Stimulated activated naive CD8-positive, alpha-beta T cell treated with anti-CD3 and anti-CD28 coated beads, Interleukin-15, Interleukin-2, amounts not matched to agents 100 U/mL and 50 U/mL, for 24 hours (primary cell): Measurements from ENCODE around the gene CLEC16A.

Experiments
- ATAC-seq: fragments of 150-1000 bp; cut with Tn5 transposase; one replicate; pipeline ENCODE4 v1.10.0; 2021
- DNase-seq: peaks from one replicate; pipeline ENCODE4 v3.0.0; 2021

The CLEC16A gene

DNA sequence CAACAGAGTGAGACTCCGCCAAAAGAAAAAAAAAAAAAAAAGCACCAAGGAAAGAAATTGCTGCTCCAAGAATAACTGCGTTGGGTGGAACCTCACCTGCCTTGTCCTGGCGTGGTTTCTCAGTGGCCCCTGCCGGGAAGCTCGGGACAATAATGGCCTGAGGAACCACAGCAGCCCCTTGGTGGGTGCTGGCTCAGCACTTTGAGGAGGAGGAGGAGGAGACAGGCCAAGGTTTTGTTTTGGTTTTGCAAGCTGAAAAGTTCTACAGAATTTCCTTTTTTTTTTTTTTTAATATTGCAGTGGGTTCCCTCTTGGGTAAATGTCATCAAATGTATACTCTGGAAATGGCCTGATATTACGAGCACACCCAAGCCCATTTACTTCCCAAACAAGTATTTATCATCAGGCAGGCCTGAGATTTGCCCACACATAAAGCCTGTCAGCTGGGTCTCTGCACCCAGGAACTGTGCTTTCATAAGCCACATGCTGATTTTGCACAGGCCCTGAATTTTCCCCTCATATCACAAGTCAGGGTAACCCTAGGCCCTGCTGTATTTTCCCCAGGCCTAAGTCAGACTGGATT is 233.3 kb downstream of the CLEC16A start:
- no peak for DNase-seq
- no peak for ATAC-seq

DNA sequence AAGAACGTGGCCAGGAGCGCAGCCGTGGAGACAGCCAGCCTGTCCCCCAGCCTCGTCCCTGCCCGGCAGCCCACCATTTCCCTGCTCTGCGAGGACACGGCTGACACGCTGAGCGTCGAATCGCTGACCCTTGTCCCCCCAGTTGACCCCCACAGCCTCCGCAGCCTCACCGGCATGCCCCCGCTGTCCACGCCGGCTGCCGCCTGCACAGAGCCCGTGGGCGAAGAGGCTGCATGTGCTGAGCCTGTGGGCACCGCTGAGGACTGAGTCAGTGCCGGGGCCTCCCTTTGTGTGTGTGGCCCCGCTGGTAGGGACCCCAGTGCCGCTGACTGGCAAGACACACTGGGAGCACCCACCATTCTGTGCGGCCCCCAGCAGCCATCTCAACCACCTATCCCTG is 234.1 kb downstream of the CLEC16A start:
- no peak for ATAC-seq
- DNase-seq, result no peak

DNA sequence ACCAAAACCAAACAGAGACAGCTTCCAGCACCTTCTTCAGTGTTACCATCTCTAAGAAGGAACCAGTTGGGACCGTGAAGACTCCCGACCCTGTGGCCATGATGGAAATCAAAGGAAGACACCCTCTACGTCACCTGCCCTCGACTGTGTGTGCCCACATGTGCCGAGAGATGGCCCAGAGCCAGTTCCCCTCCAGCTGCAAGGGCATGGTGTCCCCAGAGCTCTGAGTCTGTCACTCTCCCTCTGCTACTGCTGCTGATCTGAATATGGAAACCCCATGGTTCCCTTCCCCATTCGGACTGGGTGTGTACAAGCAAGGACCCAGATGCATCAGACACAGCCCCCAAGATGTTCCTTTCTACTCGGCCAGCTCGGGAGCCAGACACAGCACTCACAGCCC is 235.2 kb downstream of the CLEC16A start:
- DNase-seq, result no peak
- no peak for ATAC-seq

DNA sequence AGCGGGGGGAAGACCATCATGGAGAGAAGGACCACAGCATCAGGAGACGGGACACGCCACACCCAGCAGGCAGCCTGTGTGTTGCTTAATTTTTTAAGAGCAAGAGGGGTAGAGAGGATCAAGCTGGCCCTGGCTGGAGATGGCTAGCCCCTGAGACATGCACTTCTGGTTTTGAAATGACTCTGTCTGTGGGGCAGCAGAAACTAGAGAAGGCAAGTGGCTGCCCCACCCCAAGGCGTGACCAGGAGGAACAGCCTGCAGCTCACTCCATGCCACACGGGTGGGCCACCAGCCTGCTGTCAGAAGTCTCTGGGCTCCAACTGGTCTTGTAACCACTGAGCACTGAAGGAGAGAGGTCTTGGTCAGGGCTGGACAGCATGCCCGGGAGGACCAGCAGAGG is 236.1 kb downstream of the CLEC16A start:
- ATAC-seq (no peak), DNase-seq (no peak)

DNA sequence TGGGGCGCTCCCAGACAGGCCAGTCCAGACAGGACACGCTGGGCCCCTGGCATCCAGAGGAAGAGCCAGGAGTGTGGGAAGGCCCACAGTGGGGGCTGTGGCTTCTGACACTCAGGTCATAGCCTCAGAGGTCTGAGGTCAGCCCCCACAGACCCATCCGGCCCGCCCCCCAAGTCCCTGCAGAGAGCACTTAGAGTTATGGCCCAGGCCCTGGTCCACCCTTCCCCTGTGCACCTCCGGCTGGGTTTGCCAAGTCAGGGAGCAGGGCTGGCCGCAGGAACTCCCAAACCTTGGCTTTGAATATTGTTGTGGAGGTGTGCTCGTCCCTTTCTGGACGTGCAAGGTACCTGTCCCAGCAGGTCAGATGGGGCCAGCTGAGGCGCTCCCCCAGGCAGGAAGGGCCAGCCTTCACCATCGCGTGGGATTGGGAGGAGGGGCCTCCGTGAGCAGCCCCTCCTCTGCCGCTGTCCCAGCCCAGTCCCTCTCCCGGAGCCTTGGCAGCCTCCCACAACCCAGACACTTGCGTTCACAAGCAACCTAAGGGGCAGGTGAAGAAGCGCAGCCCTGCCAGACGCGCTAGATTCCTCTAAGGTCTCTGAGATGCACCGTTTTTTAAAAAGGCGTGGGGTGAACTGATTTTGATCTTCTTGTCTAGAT is 237.0 kb downstream of the CLEC16A start:
- ATAC-seq (no peak), DNase-seq (no peak)

DNA sequence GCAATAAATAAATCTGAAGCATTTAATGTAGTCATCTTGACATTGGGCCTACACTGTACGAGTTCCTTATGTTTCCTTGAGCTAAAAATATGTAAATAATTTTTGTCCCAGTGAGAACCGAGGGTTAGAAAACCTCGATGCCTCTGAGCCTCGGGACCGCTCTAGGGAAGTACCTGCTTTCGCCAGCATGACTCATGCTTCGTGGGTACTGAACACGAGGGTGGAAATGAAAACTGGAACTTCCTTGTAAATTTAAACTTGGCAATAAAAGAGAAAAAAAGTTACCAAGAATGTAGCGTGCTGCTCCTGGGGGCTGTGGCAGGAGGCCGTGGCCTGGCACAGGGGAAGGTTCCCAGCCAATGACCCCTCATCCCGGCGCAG is 237.5 kb downstream of the CLEC16A start:
- DNase-seq, result peak; percentile 56
- ATAC-seq, result peak; percentile 35

DNA sequence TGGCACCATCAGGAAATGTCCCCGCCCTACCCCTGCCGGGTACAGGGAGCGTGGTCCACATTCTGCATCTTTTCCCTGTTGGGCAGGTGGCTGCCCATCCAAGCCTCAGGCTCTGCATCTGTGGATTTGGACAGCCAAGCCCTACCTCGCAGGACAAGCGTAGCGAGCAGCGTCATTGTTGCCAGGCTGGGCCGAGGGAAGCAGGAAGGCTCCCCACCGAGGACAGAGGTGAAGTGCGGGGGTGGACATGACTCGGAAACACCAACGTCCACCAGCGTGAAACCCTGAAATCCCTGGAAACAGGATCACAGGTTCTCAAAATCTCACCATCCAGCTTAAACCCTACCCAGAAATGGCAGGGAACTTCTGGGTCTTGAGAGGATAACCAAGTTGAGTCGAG is 238.0 kb downstream of the CLEC16A start:
- ATAC-seq (no peak), DNase-seq (no peak)

DNA sequence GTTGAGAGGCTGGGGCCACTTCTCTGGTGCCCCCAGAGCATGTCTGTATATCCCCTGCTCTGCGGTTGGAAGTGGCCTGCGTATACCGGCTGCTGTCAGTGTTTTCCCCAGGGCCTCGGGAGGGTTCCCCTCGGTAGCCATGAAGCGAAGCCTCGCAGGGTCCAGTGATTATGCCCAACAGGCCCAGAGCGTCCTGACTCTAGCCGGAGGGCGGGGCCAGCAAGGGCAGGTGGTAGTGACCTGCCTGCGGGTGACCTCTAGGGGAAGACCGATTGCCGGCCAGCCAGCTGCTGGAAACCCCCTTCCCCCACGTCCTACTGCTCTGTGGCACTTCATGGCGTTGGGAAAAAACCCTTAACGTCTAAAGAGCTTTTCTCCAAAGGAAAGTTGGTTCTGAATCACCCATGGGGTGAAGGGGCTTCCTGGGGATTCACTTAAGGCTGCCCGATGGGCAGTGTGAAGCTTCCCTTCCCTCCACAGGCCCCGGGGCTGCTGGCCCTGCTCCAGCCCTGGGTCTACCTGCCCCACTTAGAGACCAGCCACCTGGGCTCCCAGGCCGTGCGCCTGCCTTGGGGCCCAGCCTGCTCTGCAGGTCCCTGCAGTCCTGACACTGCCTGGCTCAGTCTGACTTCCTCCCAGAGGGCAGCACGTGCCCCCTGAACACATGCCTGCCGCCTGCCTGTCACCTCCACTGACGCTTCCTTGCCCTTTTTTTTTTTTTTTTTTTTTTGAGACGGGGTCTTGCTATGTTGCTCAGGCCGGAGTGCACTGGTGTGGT is 238.9 kb downstream of the CLEC16A start:
- DNase-seq (no peak), ATAC-seq (peak; percentile 44)

DNA sequence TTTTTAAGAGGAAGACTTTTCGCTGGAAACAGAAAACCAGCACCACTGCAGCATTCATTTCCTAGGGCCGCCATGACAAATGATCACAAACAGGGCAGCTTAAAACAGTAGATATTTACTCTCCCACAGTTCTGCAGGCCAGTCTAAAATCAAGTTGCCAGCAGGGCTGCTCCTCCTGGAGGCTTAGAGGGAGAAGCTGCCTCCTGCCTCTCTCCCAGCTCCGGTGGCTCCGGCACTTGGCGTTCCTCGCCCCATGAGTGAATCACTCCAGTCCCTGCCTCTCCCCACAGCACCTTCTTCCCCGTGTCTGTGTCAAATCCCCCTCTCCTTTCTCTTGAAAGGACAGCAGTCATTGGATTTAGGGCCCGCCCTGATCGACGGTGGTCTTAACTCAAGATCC is 239.6 kb downstream of the CLEC16A start:
- ATAC-seq, result no peak
- DNase-seq, result no peak

DNA sequence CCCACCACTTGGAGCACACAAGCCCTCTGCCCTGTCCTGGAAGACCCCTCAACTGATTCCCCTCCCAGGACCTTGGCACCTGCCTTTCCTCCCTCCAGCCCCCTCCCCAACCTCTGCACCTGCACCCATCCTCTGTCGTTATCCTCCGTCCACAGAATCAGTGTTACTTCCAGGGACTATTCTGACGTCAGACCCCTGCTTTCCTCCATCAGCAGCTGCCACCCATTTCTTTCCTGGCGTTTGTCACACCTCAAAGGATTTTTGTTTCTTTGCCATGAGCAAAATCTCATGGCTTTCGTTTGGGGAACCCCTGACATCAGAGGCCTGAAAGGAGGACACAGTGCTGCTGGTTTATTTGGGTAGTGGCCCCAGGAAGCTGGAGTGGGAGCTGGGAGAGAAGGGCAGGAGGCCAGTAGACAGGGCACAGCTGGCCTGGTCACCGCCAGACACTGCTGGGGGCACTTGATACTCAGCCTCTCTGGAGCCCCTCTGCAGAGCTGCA is 243.2 kb downstream of the CLEC16A start:
- ATAC-seq, result no peak
- DNase-seq, result no peak

DNA sequence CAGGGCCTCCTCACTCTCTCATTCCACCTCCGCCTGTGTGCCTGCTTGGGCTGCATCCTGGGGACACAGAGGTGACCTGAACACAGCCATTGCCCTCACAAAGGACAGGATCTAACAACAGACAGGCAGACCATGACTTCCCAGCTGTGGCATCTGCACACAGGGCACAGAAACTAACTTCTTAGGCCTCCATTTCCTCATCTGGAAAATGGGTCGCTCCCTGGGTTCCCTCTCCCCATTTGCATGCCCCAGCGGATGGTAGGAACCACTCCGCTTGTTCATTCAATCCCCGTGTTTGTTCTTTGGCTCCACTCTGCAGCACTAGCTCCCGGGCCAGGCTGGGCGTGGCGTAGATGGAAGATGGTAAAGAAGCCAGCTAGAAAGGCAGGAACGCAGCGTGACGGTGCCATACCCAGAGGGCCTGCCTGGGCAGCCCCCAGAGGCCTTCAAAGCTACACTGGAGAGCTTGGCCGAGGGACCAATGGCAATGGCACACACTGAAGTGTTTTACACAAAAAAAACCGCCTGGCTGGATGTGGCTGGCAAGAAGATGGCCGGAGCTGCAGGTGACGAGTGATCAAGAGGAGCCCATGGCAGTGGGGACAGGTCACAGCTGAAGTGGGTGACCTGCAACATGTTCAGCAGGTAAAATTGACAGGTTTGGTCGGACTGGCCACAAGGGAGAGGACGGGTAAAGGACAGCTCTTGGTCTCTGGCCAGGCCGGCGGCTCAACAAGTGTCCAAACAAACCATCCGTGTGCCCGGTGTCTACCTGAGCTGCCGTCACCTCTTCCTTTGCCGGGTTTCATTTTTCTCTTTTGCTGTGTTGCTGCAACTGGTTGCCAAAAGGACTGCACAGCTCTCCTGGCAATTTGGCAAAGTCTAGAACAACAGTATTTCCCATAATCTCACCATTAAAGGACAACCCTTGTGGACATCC is 244.7 kb downstream of the CLEC16A start:
- DNase-seq (no peak), ATAC-seq (no peak)

DNA sequence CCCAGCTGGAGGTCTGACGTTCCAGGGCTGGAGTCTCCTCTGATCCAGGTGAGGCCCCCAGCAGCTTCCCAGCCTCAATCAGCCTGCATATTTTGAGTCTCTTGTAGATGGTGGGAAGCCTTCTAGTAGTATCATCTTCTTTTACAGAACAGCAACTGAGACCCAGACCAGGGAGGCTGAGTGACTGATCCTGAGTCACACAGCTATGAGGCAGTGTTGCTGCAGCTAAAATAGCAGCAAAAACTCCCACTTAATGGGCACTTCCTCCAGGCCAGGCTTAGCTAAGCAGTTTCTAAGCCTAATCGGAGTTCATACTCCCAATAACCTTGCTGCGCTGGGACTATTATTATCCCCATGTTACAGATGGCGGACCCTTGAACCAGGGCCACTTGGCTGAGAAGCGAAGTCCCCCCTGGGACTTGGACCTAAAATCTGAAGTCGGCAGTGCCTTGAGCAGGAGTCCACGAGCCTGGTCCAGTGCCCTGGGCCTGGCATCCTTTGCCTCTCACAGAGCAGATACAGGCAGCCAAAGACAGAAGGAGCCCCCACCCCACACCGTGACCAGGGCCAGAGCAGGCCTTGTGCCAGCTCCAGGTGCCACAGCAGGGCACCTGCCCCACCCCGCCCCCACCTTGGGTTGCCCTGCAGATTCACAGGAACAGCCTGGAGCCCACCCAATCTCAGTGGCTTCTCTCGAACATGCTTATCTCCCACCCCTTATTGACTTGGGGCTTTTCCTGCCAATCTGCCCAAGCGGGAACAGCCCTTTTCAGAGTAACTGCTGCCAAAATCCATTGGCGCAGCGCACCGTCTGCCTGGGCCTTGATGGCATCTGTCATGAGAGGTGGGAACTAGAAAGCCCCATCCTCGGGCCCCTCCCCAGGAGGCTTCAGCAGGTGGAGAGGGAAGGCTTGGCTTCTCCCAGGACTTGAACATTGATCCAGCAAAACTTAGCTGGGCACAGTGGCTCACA is 246.5 kb downstream of the CLEC16A start:
- ATAC-seq (peak; percentile 78), DNase-seq (no peak)

DNA sequence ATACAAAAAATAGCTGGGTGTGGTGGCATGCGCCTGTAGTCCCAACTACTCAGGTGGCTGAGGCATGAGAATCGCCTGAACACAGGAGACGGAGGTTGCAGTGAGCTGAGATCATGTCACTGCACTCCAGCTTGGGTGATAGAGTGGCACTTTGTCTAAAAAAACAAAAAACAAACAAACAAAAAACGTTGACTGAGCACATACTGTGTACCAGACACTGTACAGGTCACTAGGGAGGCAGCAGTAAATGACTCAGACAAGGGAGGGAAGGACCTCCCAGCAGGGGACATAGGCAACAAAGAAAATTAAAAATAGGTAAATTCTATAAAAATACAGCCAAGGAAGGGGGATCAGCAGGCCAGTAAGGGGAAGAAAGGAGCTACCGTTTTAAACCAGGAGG is 247.3 kb downstream of the CLEC16A start:
- DNase-seq (no peak), ATAC-seq (no peak)

DNA sequence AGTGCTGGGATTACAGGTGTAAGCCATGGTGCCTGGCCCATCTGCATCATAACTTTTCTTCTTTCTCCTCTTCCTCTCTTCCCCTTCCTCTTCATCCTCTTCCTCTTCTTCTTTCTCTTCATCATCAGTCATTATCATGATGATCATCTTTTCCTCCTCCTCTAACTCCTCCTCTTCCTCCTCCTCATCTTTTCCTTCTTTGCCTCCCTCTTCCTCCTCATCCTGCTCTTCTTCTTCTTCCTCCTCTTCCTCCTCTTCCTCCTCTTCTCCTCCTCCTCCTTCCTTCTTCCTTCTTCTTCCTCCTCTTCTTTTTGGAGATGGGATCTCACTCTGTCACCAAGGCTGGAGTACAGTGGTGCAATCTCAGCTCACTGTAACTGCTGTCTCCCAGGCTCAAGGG is 249.1 kb downstream of the CLEC16A start:
- ATAC-seq, result no peak
- DNase-seq, result no peak

DNA sequence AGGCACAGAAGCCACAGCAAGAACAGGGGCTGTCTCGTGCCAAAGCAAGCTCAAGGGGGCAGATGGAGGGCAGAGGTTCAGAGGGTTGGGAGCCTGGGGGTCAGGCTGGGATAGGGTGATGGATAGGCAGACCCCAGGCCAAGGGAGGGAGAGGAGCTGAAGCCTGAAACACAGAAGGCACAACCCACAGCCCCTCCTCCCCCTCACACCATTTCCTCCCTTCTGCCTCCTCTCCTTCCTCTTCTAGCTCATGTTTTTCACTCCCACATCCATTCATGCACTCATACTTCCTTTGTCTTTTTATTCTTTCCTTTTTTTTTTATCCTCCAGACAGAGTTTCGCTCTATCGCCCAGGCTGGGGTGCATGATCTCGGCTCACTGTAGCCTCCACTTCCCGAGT is 250.5 kb downstream of the CLEC16A start:
- DNase-seq (no peak), ATAC-seq (no peak)

DNA sequence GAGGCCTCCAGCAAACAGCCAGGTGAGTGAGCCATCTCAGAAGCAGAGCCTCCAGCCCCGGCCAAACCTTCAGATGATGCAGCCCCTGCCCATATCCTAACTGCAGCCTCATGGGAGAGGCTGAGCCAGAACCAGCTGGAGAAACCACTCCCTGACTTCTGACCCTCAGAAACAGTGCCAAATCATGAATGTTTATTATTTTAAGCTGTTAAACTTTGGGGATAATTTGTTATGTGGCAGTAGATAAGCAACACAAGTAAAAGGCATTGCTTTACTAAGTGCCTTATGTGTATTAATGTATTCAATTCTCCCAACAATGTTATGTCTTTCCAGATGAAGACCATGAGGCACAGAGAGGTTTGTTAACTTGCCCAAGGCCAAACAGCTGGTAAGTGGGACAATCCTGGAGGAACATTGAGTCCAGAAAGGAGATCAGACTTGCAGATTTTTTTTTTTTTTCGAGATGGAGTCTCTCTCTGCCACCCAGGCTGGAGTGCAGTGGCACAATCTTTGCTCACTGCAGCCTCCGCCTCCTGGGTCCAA is 252.0 kb downstream of the CLEC16A start:
- DNase-seq, result no peak

DNA sequence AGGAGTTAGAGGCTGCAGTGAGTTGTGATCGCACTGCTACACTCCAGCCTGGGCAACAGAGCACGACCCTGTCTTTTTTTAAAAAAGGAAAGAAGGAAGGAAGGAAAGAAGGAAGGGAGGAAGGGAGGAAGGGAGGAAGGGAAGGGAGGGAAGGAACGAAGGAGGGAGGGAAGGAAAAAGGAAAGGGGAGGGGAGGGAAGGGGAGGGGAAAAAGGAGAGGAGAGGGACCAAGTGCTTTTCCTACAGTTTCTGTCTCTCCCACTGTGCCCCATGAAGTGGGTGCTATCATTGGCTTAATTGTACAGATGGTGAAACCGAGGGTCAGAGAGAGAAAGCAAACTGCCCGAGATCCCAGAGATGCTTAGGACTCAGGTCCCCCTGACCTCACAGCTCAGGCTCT is 254.0 kb downstream of the CLEC16A start:
- DNase-seq, result no peak
- ATAC-seq, result no peak

More for the DNA sequence above, 252.0 kb downstream of the CLEC16A start:
- ATAC-seq, result no peak

DNA sequence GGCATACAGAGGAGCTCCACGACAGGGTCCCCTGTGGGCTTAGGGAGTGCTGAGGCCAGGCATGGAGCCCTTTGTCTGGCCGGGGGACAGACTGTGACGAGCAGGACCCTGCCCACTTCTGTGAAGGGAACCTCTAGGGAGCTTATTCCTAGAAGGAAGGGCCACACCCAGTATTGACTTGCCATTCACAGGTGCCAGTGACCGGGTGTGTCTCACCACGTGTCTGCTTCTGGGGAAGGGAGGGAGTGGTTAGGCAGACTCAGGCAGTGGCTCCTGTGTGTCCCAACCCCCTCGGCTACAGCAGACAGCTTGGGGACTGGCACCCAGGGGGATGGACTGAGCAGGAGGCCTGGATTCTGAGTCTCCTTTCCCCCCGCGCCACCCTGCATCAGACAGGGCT is 254.5 kb downstream of the CLEC16A start:
- no peak for ATAC-seq
- DNase-seq, result no peak

DNA sequence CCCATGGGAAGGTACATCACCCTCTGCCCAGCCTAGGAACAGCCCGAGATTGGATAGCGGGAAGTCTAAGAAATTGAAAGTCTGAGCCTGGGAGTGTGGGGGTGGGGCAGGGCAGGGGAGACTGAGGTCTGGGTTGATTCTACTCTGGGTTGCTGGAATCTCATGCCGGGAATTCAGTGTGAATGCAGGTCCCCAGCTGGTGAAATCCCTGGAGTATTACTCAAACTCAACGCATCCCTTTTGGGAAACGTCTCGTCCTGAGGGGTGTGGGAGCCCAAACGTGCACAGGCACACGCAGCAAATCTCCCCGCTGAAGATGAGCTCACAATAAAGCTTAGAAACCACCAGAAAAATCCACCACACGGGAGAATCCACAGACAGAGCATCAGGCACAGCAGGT is 256.2 kb downstream of the CLEC16A start:
- ATAC-seq (no peak), DNase-seq (no peak)

DNA sequence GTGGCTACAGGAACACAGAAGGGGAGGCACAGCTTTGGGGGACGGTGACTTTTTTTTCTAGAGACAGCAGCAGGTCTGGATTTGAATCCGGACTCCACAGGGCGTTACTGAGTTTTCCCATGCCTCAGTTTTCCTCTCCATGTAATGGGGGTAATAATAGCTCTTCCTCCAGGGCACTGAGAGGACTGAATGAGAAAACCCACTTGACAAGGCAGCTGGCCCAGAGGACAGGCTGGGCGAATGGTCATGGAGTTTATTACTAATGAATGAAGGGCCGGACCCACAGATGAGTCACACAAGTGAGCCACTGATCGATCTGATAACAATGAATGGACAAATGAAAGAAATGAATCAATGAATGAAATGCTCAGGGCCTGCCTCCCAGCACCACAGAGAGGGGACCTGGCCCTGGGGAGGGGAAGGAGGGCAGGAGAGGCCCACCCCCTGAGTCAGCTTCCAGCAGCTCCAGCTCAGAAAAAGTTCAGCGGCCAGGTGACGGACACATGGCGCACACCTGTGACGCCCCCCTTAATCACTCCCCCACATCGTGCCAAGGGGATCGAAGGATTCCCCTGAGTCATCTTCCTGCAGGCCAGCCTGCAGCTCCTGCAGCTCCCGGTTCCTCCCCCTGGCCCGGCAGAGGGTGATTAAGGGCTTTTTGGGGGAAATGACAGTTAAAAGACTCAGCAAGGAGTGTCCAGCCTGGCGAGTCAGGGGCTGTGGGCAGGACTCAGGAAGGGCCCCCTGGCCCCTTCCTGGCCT is 257.3 kb downstream of the CLEC16A start:
- no peak for ATAC-seq
- DNase-seq, result peak; percentile 17
